GM10266 (cell line): Measurements from ENCODE around the gene IL17RA.

Experiments
- DNase-seq: peaks from one replicate; pipeline ENCODE4 v3.0.0; 2012; ENCODE audit errors: extremely low spot score
- CTCF ChIP-seq: IDR thresholded peaks from 2 replicates; pipeline ENCODE4 v1.5.1; 2012; ENCODE audit warnings: mild to moderate bottlenecking, low read depth; ENCODE audit not compliant: control insufficient read depth, insufficient read depth; ENCODE audit errors: missing control alignments

IL17RA gene

GRCh38 chr22:17159504-17159951 is 74.7 kb downstream of the IL17RA start:
- no peak for DNase-seq
- no peak for TF ChIP-seq CTCF

GRCh38 chr22:17161991-17162390 is 77.2 kb downstream of the IL17RA start:
- DNase-seq = no peak
- TF ChIP-seq CTCF = no peak

GRCh38 chr22:17162731-17163130 is 77.9 kb downstream of the IL17RA start:
- DNase-seq = no peak
- TF ChIP-seq CTCF = no peak

GRCh38 chr22:17164392-17165024 is 79.7 kb downstream of the IL17RA start:
- DNase-seq = no peak

More at GRCh38 chr22:17164392-17165024, 79.7 kb downstream of the IL17RA start:
- no peak for TF ChIP-seq CTCF
